Measurements from ENCODE around the gene ZNF787.

Gene ZNF787

GRCh38 chr19:56118666-56119581, 2.2 kb downstream of the ZNF787 start:
- H3K36me3 Mint-ChIP-seq: no peaks in the 10 kb centered on the region
- H3K9me3 Mint-ChIP-seq (ENCODE audit: low read depth): no peaks in the 10 kb centered on the region
- no peaks in the 10 kb centered on the region for H3K27me3 Mint-ChIP-seq
- H3K4me3 Mint-ChIP-seq: peak overlapping the region; percentile 88
- peaks cover 40% of the 10 kb centered on the region for H3K4me1 Mint-ChIP-seq (ENCODE audit: low read depth)
- peak overlapping the region; percentile 94 for H3K27ac Mint-ChIP-seq

- Mint-ChIP-seq H3K36me3 (no peaks in the 10 kb centered on the region), H3K27ac (no peak overlapping the region), H3K4me3 (peak overlapping the region; percentile 30), H3K9me3 (ENCODE audit: low read depth) (no peaks in the 10 kb centered on the region), H3K4me1 (ENCODE audit: low read depth) (peaks cover 47% of the 10 kb centered on the region), H3K27me3 (no peaks in the 10 kb centered on the region)
Measured at GRCh38 chr19:56117889-56118288, 3.2 kb downstream of the ZNF787 start.

- no peaks in the 10 kb centered on the region for H3K27me3 Mint-ChIP-seq
- no peaks in the 10 kb centered on the region for H3K9me3 Mint-ChIP-seq (ENCODE audit: low read depth)
- no peaks in the 10 kb centered on the region for H3K36me3 Mint-ChIP-seq
- peaks cover 50% of the 10 kb centered on the region for H3K4me1 Mint-ChIP-seq (ENCODE audit: low read depth)
- no peak overlapping the region for H3K27ac Mint-ChIP-seq
- peak overlapping the region; percentile 30 for H3K4me3 Mint-ChIP-seq
Measured at GRCh38 chr19:56117376-56117884, 3.7 kb downstream of the ZNF787 start.

- Mint-ChIP-seq H3K4me3 (peak overlapping the region; percentile 28), H3K27me3 (no peaks in the 10 kb centered on the region), H3K9me3 (ENCODE audit: low read depth) (no peaks in the 10 kb centered on the region), H3K27ac (peak overlapping the region; percentile 16), H3K36me3 (no peaks in the 10 kb centered on the region), H3K4me1 (ENCODE audit: low read depth) (peaks cover 49% of the 10 kb centered on the region)
Measured at GRCh38 chr19:56116606-56117005, 4.5 kb downstream of the ZNF787 start.

- Mint-ChIP-seq H3K27ac (peak overlapping the region; percentile 28), H3K36me3 (no peaks in the 10 kb centered on the region), H3K4me3 (no peak overlapping the region), H3K9me3 (ENCODE audit: low read depth) (no peaks in the 10 kb centered on the region), H3K27me3 (no peaks in the 10 kb centered on the region), H3K4me1 (ENCODE audit: low read depth) (peaks cover 51% of the 10 kb centered on the region)
Measured at GRCh38 chr19:56115490-56115889, 5.6 kb downstream of the ZNF787 start.

- Mint-ChIP-seq H3K4me1 (ENCODE audit: low read depth) (peaks cover 57% of the 10 kb centered on the region), H3K27ac (peak overlapping the region; percentile 50), H3K9me3 (ENCODE audit: low read depth) (no peaks in the 10 kb centered on the region), H3K36me3 (no peaks in the 10 kb centered on the region), H3K4me3 (no peak overlapping the region), H3K27me3 (no peaks in the 10 kb centered on the region)
Measured at GRCh38 chr19:56114778-56115110, 6.4 kb downstream of the ZNF787 start.

GRCh38 chr19:56114051-56114777, 6.9 kb downstream of the ZNF787 start:
- Mint-ChIP-seq H3K9me3 (ENCODE audit: low read depth) (no peaks in the 10 kb centered on the region), H3K36me3 (no peaks in the 10 kb centered on the region), H3K4me3 (no peak overlapping the region), H3K27me3 (no peaks in the 10 kb centered on the region), H3K4me1 (ENCODE audit: low read depth) (peaks cover 55% of the 10 kb centered on the region), H3K27ac (no peak overlapping the region)

- peak overlapping the region; percentile 35 for H3K4me3 Mint-ChIP-seq
- no peaks in the 10 kb centered on the region for H3K36me3 Mint-ChIP-seq
- no peaks in the 10 kb centered on the region for H3K27me3 Mint-ChIP-seq
- no peaks in the 10 kb centered on the region for H3K9me3 Mint-ChIP-seq (ENCODE audit: low read depth)
- H3K27ac Mint-ChIP-seq: peak overlapping the region; percentile 54
- peaks cover 55% of the 10 kb centered on the region for H3K4me1 Mint-ChIP-seq (ENCODE audit: low read depth)
Measured at GRCh38 chr19:56113074-56113632, 7.9 kb downstream of the ZNF787 start.

- H3K27ac Mint-ChIP-seq: no peak overlapping the region
- no peaks in the 10 kb centered on the region for H3K36me3 Mint-ChIP-seq
- H3K9me3 Mint-ChIP-seq (ENCODE audit: low read depth): no peaks in the 10 kb centered on the region
- no peaks in the 10 kb centered on the region for H3K27me3 Mint-ChIP-seq
- H3K4me3 Mint-ChIP-seq: no peak overlapping the region
- H3K4me1 Mint-ChIP-seq (ENCODE audit: low read depth): peaks cover 52% of the 10 kb centered on the region
Measured at GRCh38 chr19:56112313-56112709, 8.8 kb downstream of the ZNF787 start.

GRCh38 chr19:56111601-56112312, 9.3 kb downstream of the ZNF787 start:
- Mint-ChIP-seq H3K4me1 (ENCODE audit: low read depth) (peaks cover 54% of the 10 kb centered on the region), H3K27ac (peak overlapping the region; percentile 22), H3K4me3 (no peak overlapping the region)

GRCh38 chr19:56110515-56111448, 10.3 kb downstream of the ZNF787 start:
- no peak overlapping the region for H3K27ac Mint-ChIP-seq
- no peaks in the 10 kb centered on the region for H3K27me3 Mint-ChIP-seq
- H3K4me1 Mint-ChIP-seq (ENCODE audit: low read depth): peaks cover 59% of the 10 kb centered on the region
- H3K4me3 Mint-ChIP-seq: no peak overlapping the region
- H3K36me3 Mint-ChIP-seq: no peaks in the 10 kb centered on the region
- H3K9me3 Mint-ChIP-seq (ENCODE audit: low read depth): no peaks in the 10 kb centered on the region

More at GRCh38 chr19:56111601-56112312, 9.3 kb downstream of the ZNF787 start:
- no peaks in the 10 kb centered on the region for H3K36me3 Mint-ChIP-seq
- no peaks in the 10 kb centered on the region for H3K9me3 Mint-ChIP-seq (ENCODE audit: low read depth)
- no peaks in the 10 kb centered on the region for H3K27me3 Mint-ChIP-seq

- no peak overlapping the region for H3K4me3 Mint-ChIP-seq
- H3K36me3 Mint-ChIP-seq: no peaks in the 10 kb centered on the region
- H3K27me3 Mint-ChIP-seq: no peaks in the 10 kb centered on the region
- no peak overlapping the region for H3K27ac Mint-ChIP-seq
- peaks cover 61% of the 10 kb centered on the region for H3K4me1 Mint-ChIP-seq (ENCODE audit: low read depth)
- H3K9me3 Mint-ChIP-seq (ENCODE audit: low read depth): no peaks in the 10 kb centered on the region
Measured at GRCh38 chr19:56109226-56109625, 11.9 kb downstream of the ZNF787 start.

GRCh38 chr19:56108447-56109195, 12.5 kb downstream of the ZNF787 start:
- Mint-ChIP-seq H3K27me3 (no peaks in the 10 kb centered on the region), H3K4me1 (ENCODE audit: low read depth) (peaks cover 57% of the 10 kb centered on the region), H3K4me3 (no peak overlapping the region), H3K9me3 (ENCODE audit: low read depth) (no peaks in the 10 kb centered on the region), H3K36me3 (no peaks in the 10 kb centered on the region), H3K27ac (no peak overlapping the region)

All from activated naive CD8-positive, alpha-beta T cell (primary cell).